ENCODE data around the gene LDLRAD4.

DNA sequence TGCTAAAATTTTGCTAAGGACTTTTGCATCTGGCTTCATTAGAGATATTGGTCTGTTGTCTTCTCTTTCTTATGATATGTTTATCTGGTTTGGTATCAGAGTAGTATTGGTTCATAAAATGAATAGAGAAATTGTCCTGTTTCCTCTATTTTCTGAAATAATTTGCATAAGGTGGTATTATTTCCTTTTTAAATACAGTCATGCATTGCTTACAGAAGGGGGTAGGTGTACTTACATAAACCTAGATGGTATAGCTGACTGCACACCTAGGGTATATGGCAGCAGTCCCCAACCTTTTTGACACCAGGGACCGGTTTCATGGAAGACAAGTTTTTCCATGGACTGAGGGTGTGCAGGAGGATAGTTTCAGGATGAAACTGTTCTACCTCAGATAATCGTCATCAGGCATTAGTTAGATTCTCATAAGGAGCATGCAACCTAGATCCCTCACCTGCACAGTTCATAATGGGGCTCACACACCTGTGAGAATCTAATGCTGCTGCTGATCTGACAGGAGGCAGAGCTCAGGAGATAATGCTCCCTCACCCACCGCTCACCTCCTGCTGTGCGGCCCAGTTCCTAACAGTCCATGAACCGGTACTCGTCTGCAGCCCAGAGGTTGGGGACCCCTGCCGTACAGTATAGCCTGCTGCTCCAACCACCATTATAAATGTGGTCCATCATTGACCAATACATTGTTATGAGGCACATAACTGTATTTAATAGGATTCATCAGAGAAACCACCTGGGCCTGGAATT is 318.6 kb downstream of the LDLRAD4 start:
- TF ChIP-seq POLR2AphosphoS5 (IDR thresholded peaks at IDR 0.05; ENCODE audit: low read depth) (no peak), EZH2phosphoT487 (IDR thresholded peaks at IDR 0.05; ENCODE audit: unreplicated experiment) (no peak), EZH2 (IDR thresholded peaks at IDR 0.05; ENCODE audit: low read depth, unreplicated experiment) (no peak), CREB1 (CRISPR knock-in tag; IDR thresholded peaks at IDR 0.05; ENCODE audit: low read depth) (no peak)
- TF ChIP-seq, protein P1, sequence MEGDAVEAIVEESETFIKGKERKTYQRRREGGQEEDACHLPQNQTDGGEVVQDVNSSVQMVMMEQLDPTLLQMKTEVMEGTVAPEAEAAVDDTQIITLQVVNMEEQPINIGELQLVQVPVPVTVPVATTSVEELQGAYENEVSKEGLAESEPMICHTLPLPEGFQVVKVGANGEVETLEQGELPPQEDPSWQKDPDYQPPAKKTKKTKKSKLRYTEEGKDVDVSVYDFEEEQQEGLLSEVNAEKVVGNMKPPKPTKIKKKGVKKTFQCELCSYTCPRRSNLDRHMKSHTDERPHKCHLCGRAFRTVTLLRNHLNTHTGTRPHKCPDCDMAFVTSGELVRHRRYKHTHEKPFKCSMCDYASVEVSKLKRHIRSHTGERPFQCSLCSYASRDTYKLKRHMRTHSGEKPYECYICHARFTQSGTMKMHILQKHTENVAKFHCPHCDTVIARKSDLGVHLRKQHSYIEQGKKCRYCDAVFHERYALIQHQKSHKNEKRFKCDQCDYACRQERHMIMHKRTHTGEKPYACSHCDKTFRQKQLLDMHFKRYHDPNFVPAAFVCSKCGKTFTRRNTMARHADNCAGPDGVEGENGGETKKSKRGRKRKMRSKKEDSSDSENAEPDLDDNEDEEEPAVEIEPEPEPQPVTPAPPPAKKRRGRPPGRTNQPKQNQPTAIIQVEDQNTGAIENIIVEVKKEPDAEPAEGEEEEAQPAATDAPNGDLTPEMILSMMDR (conservative IDR thresholded peaks at IDR 0.05; ENCODE audit: low read depth in 2 of 2) = no peak

Data from GM23338 (cell line).